ENCODE measurements around the gene LDHA. TPM values are rescaled to one million over a fixed set of nuclear protein-coding genes. Genes with fewer than 3 reads are reported as not detected.

LDHA gene
- total and polyA plus RNA-seq, 2 of the 13 experiments (the other 11 are each of a cell fraction or from before 2014, with no cell fraction given) = 805 to 1,547 TPM

DNA sequence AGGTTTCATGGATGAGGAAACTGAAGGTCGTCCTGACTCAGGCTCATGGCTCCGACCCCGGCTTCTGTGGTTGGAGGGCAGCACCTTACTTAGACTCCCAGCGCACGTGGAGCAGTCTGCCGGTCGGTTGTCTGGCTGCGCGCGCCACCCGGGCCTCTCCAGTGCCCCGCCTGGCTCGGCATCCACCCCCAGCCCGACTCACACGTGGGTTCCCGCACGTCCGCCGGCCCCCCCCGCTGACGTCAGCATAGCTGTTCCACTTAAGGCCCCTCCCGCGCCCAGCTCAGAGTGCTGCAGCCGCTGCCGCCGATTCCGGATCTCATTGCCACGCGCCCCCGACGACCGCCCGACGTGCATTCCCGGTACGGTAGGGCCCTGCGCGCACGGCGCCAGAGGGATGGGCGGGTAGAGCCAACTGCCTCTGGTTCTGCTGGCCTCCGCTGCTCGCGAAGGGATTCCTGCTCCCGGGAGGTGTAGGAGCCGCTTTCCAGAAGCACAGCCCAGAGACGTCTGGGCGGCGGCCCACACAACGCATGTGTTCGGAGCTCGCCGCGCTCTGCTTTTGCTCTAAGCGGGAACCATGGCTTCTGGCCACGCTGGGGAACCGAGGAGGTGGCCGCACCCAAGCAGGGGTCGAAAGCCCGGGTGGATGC, at the start of gene LDHA (continued):
- no peak for TF ChIP-seq FOXP1 (IDR thresholded peaks at IDR 0.05)
- TF ChIP-seq FOXP1 (CRISPR knock-in tag; IDR thresholded peaks at IDR 0.05) = no peak
- TF ChIP-seq HINFP (CRISPR knock-in tag; IDR thresholded peaks at IDR 0.05; ENCODE audit: low read depth) = peak; percentile 97
- peak; percentile 94; the same call in 1 of the 2 replicates for TF ChIP-seq TIGD3 (CRISPR knock-in tag; IDR thresholded peaks at IDR 0.05; ENCODE audit: borderline replicate concordance)
- peak; percentile 88 for TF ChIP-seq RXRA (CRISPR knock-in tag; IDR thresholded peaks at IDR 0.05)
- TF ChIP-seq SPEN (CRISPR knock-in tag; IDR thresholded peaks at IDR 0.05; ENCODE audit: low read depth) = peak; percentile 90
- no peak for TF ChIP-seq RELA (CRISPR knock-in tag; IDR thresholded peaks at IDR 0.05)
- TF ChIP-seq RBM22 (optimal IDR thresholded peaks at IDR 0.05; ENCODE audit: low read length) = no peak
- no peak for TF ChIP-seq FOXK2 (IDR thresholded peaks at IDR 0.05)
- peak; percentile 57; the same call in 1 of the 2 replicates for TF ChIP-seq GZF1 (CRISPR knock-in tag; IDR thresholded peaks at IDR 0.05)
- TF ChIP-seq, protein P1, sequence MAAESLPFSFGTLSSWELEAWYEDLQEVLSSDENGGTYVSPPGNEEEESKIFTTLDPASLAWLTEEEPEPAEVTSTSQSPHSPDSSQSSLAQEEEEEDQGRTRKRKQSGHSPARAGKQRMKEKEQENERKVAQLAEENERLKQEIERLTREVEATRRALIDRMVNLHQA (CRISPR knock-in tag; IDR thresholded peaks at IDR 0.05) = no peak; the same call in 1 of the 2 replicates
- peak; percentile 98 for TF ChIP-seq MXI1 (IDR thresholded peaks at IDR 0.05; ENCODE audit: borderline replicate concordance, low read depth, low read length)
- 0 out of 2 replicates have a peak, but pooled peaks have one; percentile 22 for TF ChIP-seq MLLT10 (CRISPR knock-in tag; IDR thresholded peaks at IDR 0.05)
- peak; percentile 92 for TF ChIP-seq ZNF792 (CRISPR knock-in tag; IDR thresholded peaks at IDR 0.05)
- TF ChIP-seq SMYD3 (CRISPR knock-in tag; IDR thresholded peaks at IDR 0.05) = peak; percentile 99
- peak; percentile 54; the same call in 1 of the 2 replicates for TF ChIP-seq ZNF737 (CRISPR knock-in tag; IDR thresholded peaks at IDR 0.05; ENCODE audit: borderline replicate concordance)
- TF ChIP-seq ZNF432 (CRISPR knock-in tag; IDR thresholded peaks at IDR 0.05; ENCODE audit: borderline replicate concordance) = no peak; the same call in 1 of the 2 replicates
- peak; percentile 95 for TF ChIP-seq KLF15 (CRISPR knock-in tag; IDR thresholded peaks at IDR 0.05; ENCODE audit: borderline replicate concordance)
- no peak for TF ChIP-seq TCF12 (IDR thresholded peaks at IDR 0.05)
- peak; percentile 97 for TF ChIP-seq TCF12 (CRISPR knock-in tag; IDR thresholded peaks at IDR 0.05)
- no peak for TF ChIP-seq CBX5 (CRISPR knock-in tag; IDR thresholded peaks at IDR 0.05; ENCODE audit: borderline replicate concordance)
- TF ChIP-seq, protein P2, sequence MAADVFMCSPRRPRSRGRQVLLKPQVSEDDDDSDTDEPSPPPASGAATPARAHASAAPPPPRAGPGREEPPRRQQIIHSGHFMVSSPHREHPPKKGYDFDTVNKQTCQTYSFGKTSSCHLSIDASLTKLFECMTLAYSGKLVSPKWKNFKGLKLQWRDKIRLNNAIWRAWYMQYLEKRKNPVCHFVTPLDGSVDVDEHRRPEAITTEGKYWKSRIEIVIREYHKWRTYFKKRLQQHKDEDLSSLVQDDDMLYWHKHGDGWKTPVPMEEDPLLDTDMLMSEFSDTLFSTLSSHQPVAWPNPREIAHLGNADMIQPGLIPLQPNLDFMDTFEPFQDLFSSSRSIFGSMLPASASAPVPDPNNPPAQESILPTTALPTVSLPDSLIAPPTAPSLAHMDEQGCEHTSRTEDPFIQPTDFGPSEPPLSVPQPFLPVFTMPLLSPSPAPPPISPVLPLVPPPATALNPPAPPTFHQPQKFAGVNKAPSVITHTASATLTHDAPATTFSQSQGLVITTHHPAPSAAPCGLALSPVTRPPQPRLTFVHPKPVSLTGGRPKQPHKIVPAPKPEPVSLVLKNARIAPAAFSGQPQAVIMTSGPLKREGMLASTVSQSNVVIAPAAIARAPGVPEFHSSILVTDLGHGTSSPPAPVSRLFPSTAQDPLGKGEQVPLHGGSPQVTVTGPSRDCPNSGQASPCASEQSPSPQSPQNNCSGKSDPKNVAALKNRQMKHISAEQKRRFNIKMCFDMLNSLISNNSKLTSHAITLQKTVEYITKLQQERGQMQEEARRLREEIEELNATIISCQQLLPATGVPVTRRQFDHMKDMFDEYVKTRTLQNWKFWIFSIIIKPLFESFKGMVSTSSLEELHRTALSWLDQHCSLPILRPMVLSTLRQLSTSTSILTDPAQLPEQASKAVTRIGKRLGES (CRISPR knock-in tag; IDR thresholded peaks at IDR 0.05; ENCODE audit: borderline replicate concordance) = peak; percentile 89
- peak; percentile 72 for TF ChIP-seq ZNF556 (CRISPR knock-in tag; IDR thresholded peaks at IDR 0.05; ENCODE audit: borderline replicate concordance)
- TF ChIP-seq SRSF9 (IDR thresholded peaks at IDR 0.05; ENCODE audit: borderline replicate concordance, insufficient read depth, low read depth, low read length, poor library complexity, severe bottlenecking) = no peak
- no peak; the same call in 1 of the 2 replicates for TF ChIP-seq MTF1 (CRISPR knock-in tag; IDR thresholded peaks at IDR 0.05)
